A549 (cell line): Measurements from ENCODE around the gene CERS4. TPM values are rescaled to one million over a fixed set of nuclear protein-coding genes. Genes with fewer than 3 reads are reported as not detected.

ENCODE experiments used
- ATAC-seq, 2 experiments: fragments of 200-7000 bp in 1 of 2; fragments of >200 bp in 1 of 2; cut with Nextera tagmentation in 1 of 2; cut with Tn5 transposase in 1 of 2; 3 replicates each; pipeline versions ENCODE4 v1.8.0 to v1.9.1; 2018 to 2020; ENCODE audit warnings: mild to moderate bottlenecking in 1 of 2, moderate library complexity in 1 of 2
- CTCF ChIA-PET: fragments of 300-600 bp; sonication (Branson Sonifier 250); formaldehyde crosslinking; extraction: SDS; loops from one replicate; lab custom pipeline; 2021; ENCODE audit warnings: antibody characterized with exemption, inconsistent platforms; lab: Yijun Ruan, JAX
- POLR2A ChIA-PET: fragments of 350-600 bp; formaldehyde crosslinking; extraction: SDS; loops from one replicate; lab custom pipeline; 2021; ENCODE audit warnings: antibody characterized with exemption, inconsistent platforms; lab: Yijun Ruan, JAX
- DNase-seq, 2 experiments: peaks; one replicate each; pipeline versions ENCODE4 v3.0.0 to v3.0.0-alpha.2; 2011 to 2016; ENCODE audit warnings: low read depth in 1 of 2, low spot score in 1 of 2
- FAIRE-seq: peaks from 2 replicates; lab custom pipeline; 2011; peaks lifted over from hg19 to GRCh38; lab: Jason Lieb, UNC
- H3K27ac ChIP-seq, 2 experiments: fragments of >200 bp; sonication (Bioruptor Twin); formaldehyde crosslinking; 3 replicates each; pipeline ENCODE4 v1.5.1; 2016 to 2017
- H3K4me1 ChIP-seq: fragments of >200 bp; sonication (Bioruptor Twin); formaldehyde crosslinking; 3 replicates; pipeline ENCODE4 v1.6.1; 2016
- H3K4me2 ChIP-seq: fragments of >200 bp; sonication (Bioruptor Twin); formaldehyde crosslinking; 3 replicates; pipeline ENCODE4 v1.6.1; 2016
- H3K4me3 ChIP-seq: fragments of >200 bp; sonication (Bioruptor Twin); formaldehyde crosslinking; 3 replicates; pipeline ENCODE4 v1.5.1; 2016
- H3K9me3 ChIP-seq: fragments of >200 bp; sonication (Bioruptor Twin); formaldehyde crosslinking; 3 replicates; pipeline ENCODE4 v1.6.1; 2016
- CBX8 ChIP-seq: fragments of 200-600 bp; sonication (generic); IDR thresholded peaks from 2 replicates; pipeline ENCODE4 v1.6.1; 2016
- CHD2 ChIP-seq: fragments of 150-350 bp; IDR thresholded peaks from 2 replicates; pipeline ENCODE4 v1.6.1; 2014; ENCODE audit warnings: low read length; ENCODE audit not compliant: partially characterized antibody
- FOSL2 ChIP-seq, 2 experiments: fragments of 450-650 bp in 1 of 2; fragments of >200 bp in 1 of 2; sonication (Bioruptor Twin) in 1 of 2; formaldehyde crosslinking; IDR thresholded peaks; 2 replicates each; pipeline versions ENCODE4 v1.5.0 to v1.6.1; 2016 to 2020; ENCODE audit warnings: mild to moderate bottlenecking in 1 of 2, moderate library complexity in 1 of 2
- HEYL ChIP-seq: fragments of 250-450 bp; sonication (Bioruptor Pico); IDR thresholded peaks from 2 replicates; pipeline ENCODE4 v1.8.0; 2021; ENCODE audit warnings: mild to moderate bottlenecking, moderate library complexity
- JUNB ChIP-seq: fragments of >200 bp; sonication (Bioruptor Twin); formaldehyde crosslinking; IDR thresholded peaks from 2 replicates; pipeline ENCODE4 v1.6.1; 2016
- KDM5A ChIP-seq: fragments of 200-600 bp; sonication (generic); IDR thresholded peaks from 2 replicates; pipeline ENCODE4 v1.6.1; 2016; ENCODE audit warnings: antibody characterized with exemption, mild to moderate bottlenecking
- MAFK ChIP-seq: fragments of 450-650 bp; IDR thresholded peaks from 2 replicates; pipeline ENCODE4 v1.6.1; 2014; ENCODE audit not compliant: partially characterized antibody
- PHF8 ChIP-seq: fragments of 200-600 bp; sonication (generic); IDR thresholded peaks from 2 replicates; pipeline ENCODE4 v1.6.1; 2016; ENCODE audit warnings: low read depth, mild to moderate bottlenecking, antibody characterized with exemption, moderate library complexity, borderline replicate concordance
- POLR2AphosphoS2 ChIP-seq: conservative IDR thresholded peaks from 2 replicates; pipeline ENCODE4 v1.6.1; 2012; ENCODE audit warnings: low read length, improper control_type of control experiment, inconsistent platforms
- RAD21 ChIP-seq, 2 experiments: fragments of >200 bp in 1 of 2; sonication (Bioruptor Twin) in 1 of 2; formaldehyde crosslinking in 1 of 2; IDR thresholded peaks in 1 of 2; conservative IDR thresholded peaks in 1 of 2; 2 replicates in 1 of 2; 3 replicates in 1 of 2; pipeline ENCODE4 v1.6.1; 2012 to 2018; ENCODE audit warnings: inconsistent platforms in 1 of 2
- RARB ChIP-seq: fragments of 250-450 bp; sonication (Bioruptor Pico); IDR thresholded peaks from 2 replicates; pipeline ENCODE4 v1.8.0; 2021; ENCODE audit warnings: mild to moderate bottlenecking, moderate library complexity
- RCOR1 ChIP-seq: fragments of 150-350 bp; IDR thresholded peaks from 2 replicates; pipeline ENCODE4 v1.6.1; 2014; ENCODE audit warnings: antibody characterized with exemption, low read length, low read depth
- RNF2 ChIP-seq: fragments of 200-600 bp; sonication (generic); IDR thresholded peaks from 2 replicates; pipeline ENCODE4 v1.6.1; 2016; ENCODE audit warnings: low read depth, mild to moderate bottlenecking, antibody characterized with exemption, moderate library complexity, borderline replicate concordance
- ZC3H11A ChIP-seq: fragments of 450-650 bp; IDR thresholded peaks from 2 replicates; pipeline ENCODE4 v1.6.1; 2014; ENCODE audit warnings: antibody characterized with exemption, mild to moderate bottlenecking
- WGBS: methylation state at CpG from one replicate; pipeline ENCODE4 v1.1.6; 2017; ENCODE audit errors: missing lambda C conversion rate; 5-methylcytosine and 5-hydroxymethylcytosine counted together
- polyA plus RNA-seq, 4 experiments: library from polyadenylated mRNA; depleted of rRNA in 3 of 4; stranded (reverse); fragments of >200 nt; fragmentation: RNase III in 1 of 4; extraction: RNeasy Plus Mini Kit Qiagen cat#74134 plus additional on column Dnase treatment in 1 of 4; gene quantifications; 2 replicates in 3 of 4; 3 replicates in 1 of 4; pipeline ENCODE4 v1.2.3, GENCODE V29; 2011 to 2017
- TF ChIP-seq, protein P1 (sequence below): fragments of 450-650 bp; IDR thresholded peaks from 2 replicates; pipeline ENCODE4 v1.6.1; 2014; ENCODE audit warnings: antibody characterized with exemption
- TF ChIP-seq, protein P2 (sequence below): fragments of 150-350 bp; IDR thresholded peaks from 2 replicates; pipeline ENCODE4 v1.6.1; 2014; ENCODE audit warnings: low read depth, mild to moderate bottlenecking, low read length
- TF ChIP-seq, protein P3 (sequence below): fragments of 200-600 bp; sonication (generic); IDR thresholded peaks from 2 replicates; pipeline ENCODE4 v1.6.1; 2016; ENCODE audit warnings: antibody characterized with exemption, mild to moderate bottlenecking, moderate library complexity
- TF ChIP-seq, protein P4 (sequence below): fragments of >200 bp; sonication (Bioruptor Twin); formaldehyde crosslinking; IDR thresholded peaks from 3 replicates; pipeline ENCODE4 v1.5.1; 2016
- TF ChIP-seq, protein P5 (sequence below): fragments of 250-450 bp; sonication (Bioruptor Pico); IDR thresholded peaks from 2 replicates; pipeline ENCODE4 v1.5.0; 2021; ENCODE audit warnings: mild to moderate bottlenecking, moderate library complexity, borderline replicate concordance

Gene CERS4
- polyA plus RNA-seq, 2 of the 4 experiments (the other 2 are of a cell fraction) = 2.1 to 5.0 TPM

DNA sequence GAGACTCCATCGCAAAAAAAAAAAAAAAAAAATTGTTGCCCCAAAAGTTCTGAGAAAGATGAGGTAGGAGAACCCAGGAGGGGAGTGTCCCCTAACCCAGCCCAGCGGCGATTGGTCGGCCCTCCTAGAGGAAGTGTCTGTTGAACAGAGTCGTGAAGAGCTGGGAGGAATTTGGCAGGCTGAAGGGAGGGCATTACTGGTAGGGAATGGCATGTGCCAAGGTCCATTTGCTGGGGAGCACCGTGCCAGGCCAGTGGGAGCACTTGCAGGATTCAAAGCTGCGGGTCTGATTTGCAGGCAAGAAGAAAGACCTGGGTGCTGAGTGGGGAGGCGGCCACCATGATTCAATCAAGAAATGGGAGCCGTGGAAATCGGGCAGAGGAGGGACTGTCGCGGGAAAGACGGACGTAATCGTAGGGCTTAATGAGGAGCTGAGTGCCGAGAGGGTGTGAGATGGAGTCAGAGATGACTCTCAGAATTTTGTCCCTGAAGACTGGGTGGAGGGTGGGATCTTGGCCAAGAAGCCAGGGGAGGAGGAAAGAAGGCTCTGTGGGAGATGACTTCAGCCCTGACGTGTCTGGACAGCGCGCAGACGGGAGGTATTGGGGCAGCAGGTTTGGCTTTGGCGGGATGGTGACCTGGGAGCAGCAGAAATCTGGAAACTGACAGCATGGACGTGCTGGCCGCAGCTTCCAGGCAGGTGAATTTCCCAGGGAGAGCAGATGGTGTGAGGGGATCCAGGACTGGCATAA, 15.4 kb downstream of the CERS4 start:
- FAIRE-seq (no peak), ATAC-seq (no peak), DNase-seq (peak in 1 of 2 experiments; percentile 30)
- Histone ChIP-seq H3K27ac (no peak overlapping the region), H3K4me1 (no peaks in the 10 kb centered on the region), H3K9me3 (no peaks in the 10 kb centered on the region), H3K4me2 (no peak overlapping the region), H3K4me3 (no peak overlapping the region)
- ChIA-PET CTCF (interaction anchor here (1.0 kb wide), 1 partner anchor 61 kb away, joined by 3 read pairs; no protein-coding TSS in a partner anchor), POLR2A (no interaction called here)
- TF ChIP-seq RARB (CRISPR knock-in tag) = no peak
- TF ChIP-seq RAD21 (conservative IDR thresholded peaks at IDR 0.05 in 1 of 2, IDR thresholded peaks at IDR 0.05 in 1 of 2) = no peak
- TF ChIP-seq, protein P1, sequence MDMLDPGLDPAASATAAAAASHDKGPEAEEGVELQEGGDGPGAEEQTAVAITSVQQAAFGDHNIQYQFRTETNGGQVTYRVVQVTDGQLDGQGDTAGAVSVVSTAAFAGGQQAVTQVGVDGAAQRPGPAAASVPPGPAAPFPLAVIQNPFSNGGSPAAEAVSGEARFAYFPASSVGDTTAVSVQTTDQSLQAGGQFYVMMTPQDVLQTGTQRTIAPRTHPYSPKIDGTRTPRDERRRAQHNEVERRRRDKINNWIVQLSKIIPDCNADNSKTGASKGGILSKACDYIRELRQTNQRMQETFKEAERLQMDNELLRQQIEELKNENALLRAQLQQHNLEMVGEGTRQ = no peak
- TF ChIP-seq, protein P2, sequence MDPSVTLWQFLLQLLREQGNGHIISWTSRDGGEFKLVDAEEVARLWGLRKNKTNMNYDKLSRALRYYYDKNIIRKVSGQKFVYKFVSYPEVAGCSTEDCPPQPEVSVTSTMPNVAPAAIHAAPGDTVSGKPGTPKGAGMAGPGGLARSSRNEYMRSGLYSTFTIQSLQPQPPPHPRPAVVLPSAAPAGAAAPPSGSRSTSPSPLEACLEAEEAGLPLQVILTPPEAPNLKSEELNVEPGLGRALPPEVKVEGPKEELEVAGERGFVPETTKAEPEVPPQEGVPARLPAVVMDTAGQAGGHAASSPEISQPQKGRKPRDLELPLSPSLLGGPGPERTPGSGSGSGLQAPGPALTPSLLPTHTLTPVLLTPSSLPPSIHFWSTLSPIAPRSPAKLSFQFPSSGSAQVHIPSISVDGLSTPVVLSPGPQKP = no peak
- TF ChIP-seq FOSL2 (IDR thresholded peaks at IDR 0.05) = no peak
- TF ChIP-seq FOSL2 (CRISPR knock-in tag; IDR thresholded peaks at IDR 0.05) = no peak
- no peak for TF ChIP-seq POLR2AphosphoS2
- no peak for TF ChIP-seq MAFK
- TF ChIP-seq RCOR1 = no peak
- TF ChIP-seq CHD2 = no peak
- TF ChIP-seq, protein P3, sequence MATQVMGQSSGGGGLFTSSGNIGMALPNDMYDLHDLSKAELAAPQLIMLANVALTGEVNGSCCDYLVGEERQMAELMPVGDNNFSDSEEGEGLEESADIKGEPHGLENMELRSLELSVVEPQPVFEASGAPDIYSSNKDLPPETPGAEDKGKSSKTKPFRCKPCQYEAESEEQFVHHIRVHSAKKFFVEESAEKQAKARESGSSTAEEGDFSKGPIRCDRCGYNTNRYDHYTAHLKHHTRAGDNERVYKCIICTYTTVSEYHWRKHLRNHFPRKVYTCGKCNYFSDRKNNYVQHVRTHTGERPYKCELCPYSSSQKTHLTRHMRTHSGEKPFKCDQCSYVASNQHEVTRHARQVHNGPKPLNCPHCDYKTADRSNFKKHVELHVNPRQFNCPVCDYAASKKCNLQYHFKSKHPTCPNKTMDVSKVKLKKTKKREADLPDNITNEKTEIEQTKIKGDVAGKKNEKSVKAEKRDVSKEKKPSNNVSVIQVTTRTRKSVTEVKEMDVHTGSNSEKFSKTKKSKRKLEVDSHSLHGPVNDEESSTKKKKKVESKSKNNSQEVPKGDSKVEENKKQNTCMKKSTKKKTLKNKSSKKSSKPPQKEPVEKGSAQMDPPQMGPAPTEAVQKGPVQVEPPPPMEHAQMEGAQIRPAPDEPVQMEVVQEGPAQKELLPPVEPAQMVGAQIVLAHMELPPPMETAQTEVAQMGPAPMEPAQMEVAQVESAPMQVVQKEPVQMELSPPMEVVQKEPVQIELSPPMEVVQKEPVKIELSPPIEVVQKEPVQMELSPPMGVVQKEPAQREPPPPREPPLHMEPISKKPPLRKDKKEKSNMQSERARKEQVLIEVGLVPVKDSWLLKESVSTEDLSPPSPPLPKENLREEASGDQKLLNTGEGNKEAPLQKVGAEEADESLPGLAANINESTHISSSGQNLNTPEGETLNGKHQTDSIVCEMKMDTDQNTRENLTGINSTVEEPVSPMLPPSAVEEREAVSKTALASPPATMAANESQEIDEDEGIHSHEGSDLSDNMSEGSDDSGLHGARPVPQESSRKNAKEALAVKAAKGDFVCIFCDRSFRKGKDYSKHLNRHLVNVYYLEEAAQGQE = no peak
- TF ChIP-seq, protein P4, sequence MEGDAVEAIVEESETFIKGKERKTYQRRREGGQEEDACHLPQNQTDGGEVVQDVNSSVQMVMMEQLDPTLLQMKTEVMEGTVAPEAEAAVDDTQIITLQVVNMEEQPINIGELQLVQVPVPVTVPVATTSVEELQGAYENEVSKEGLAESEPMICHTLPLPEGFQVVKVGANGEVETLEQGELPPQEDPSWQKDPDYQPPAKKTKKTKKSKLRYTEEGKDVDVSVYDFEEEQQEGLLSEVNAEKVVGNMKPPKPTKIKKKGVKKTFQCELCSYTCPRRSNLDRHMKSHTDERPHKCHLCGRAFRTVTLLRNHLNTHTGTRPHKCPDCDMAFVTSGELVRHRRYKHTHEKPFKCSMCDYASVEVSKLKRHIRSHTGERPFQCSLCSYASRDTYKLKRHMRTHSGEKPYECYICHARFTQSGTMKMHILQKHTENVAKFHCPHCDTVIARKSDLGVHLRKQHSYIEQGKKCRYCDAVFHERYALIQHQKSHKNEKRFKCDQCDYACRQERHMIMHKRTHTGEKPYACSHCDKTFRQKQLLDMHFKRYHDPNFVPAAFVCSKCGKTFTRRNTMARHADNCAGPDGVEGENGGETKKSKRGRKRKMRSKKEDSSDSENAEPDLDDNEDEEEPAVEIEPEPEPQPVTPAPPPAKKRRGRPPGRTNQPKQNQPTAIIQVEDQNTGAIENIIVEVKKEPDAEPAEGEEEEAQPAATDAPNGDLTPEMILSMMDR = no peak
- TF ChIP-seq ZC3H11A = no peak
- no peak for TF ChIP-seq CBX8
- no peak for TF ChIP-seq RNF2
- TF ChIP-seq KDM5A = no peak
- TF ChIP-seq PHF8 = no peak
- TF ChIP-seq JUNB = no peak
- TF ChIP-seq, protein P5, sequence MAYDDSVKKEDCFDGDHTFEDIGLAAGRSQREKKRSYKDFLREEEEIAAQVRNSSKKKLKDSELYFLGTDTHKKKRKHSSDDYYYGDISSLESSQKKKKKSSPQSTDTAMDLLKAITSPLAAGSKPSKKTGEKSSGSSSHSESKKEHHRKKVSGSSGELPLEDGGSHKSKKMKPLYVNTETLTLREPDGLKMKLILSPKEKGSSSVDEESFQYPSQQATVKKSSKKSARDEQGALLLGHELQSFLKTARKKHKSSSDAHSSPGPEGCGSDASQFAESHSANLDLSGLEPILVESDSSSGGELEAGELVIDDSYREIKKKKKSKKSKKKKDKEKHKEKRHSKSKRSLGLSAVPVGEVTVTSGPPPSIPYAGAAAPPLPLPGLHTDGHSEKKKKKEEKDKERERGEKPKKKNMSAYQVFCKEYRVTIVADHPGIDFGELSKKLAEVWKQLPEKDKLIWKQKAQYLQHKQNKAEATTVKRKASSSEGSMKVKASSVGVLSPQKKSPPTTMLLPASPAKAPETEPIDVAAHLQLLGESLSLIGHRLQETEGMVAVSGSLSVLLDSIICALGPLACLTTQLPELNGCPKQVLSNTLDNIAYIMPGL = no peak
- TF ChIP-seq HEYL (CRISPR knock-in tag) = no peak
- 81% methylated on average over 23 of the region's 23 CpGs for WGBS
